SJCRH30 (cell line): ENCODE results near the gene NDUFB2. TPM values are rescaled to one million over a fixed set of nuclear protein-coding genes. Genes with fewer than 3 reads are reported as not detected.
"Not testable (repeated sequence)": the region's sequence is repeated elsewhere in the genome, so short reads cannot be mapped to it uniquely, and the experiment has no call there.

ENCODE experiments used
- DNase-seq, 2 experiments: peaks; one replicate each; pipeline ENCODE4 v3.0.0-alpha.2; 2015 to 2020
- H3K27ac ChIP-seq: fragments of 250-450 bp; sonication (Bioruptor Pico); 2 replicates; pipeline ENCODE4 v1.5.1; 2020; ENCODE audit warnings: mild to moderate bottlenecking, moderate library complexity
- H3K27me3 ChIP-seq: fragments of 250-450 bp; sonication (Bioruptor Pico); 2 replicates; pipeline ENCODE4 v1.5.1; 2020; ENCODE audit warnings: mild to moderate bottlenecking, moderate library complexity
- H3K36me3 ChIP-seq: fragments of 250-450 bp; sonication (Bioruptor Pico); 2 replicates; pipeline ENCODE4 v1.5.1; 2020; ENCODE audit warnings: mild to moderate bottlenecking, moderate library complexity
- H3K4me1 ChIP-seq: fragments of 250-450 bp; sonication (Bioruptor Pico); 2 replicates; pipeline ENCODE4 v1.5.1; 2020; ENCODE audit warnings: mild to moderate bottlenecking, moderate library complexity
- H3K4me3 ChIP-seq: fragments of 250-450 bp; sonication (Bioruptor Pico); 2 replicates; pipeline ENCODE4 v1.5.1; 2020; ENCODE audit warnings: mild to moderate bottlenecking, moderate library complexity
- H3K9me3 ChIP-seq: fragments of 250-450 bp; sonication (Bioruptor Pico); replicated peaks from 2 replicates; pipeline ENCODE4 v1.5.1; 2020; ENCODE audit warnings: mild to moderate bottlenecking, moderate library complexity
- total RNA-seq: library from RNA; depleted of rRNA; stranded (reverse); fragments of >200 nt; shearing (Covaris generic); gene quantifications from 2 replicates; pipeline ENCODE4 v1.2.3, GENCODE V29; 2014

Gene NDUFB2
- total RNA-seq, 1 experiment from 2014 or later: 158 TPM

- Histone ChIP-seq H3K9me3 (no peaks in the 10 kb centered on the region), H3K27me3 (no peaks in the 10 kb centered on the region)
- DNase-seq: no peak
These were observed 1.9 kb upstream of the NDUFB2 start for GRCh38 chr7:140694592-140694991.

GRCh38 chr7:140695381-140695780, 1.1 kb upstream of the NDUFB2 start:
- H3K36me3 ChIP-seq: no peaks in the 10 kb centered on the region
- no peak for DNase-seq
- H3K4me1 ChIP-seq: no peaks in the 10 kb centered on the region
- H3K9me3 ChIP-seq: no peaks in the 10 kb centered on the region
- H3K27ac ChIP-seq: no peak overlapping the region
- H3K27me3 ChIP-seq: no peaks in the 10 kb centered on the region
- no peak overlapping the region for H3K4me3 ChIP-seq

More at GRCh38 chr7:140694592-140694991, 1.9 kb upstream of the NDUFB2 start:
- Histone ChIP-seq H3K27ac (no peak overlapping the region), H3K4me3 (no peak overlapping the region), H3K4me1 (no peaks in the 10 kb centered on the region), H3K36me3 (no peaks in the 10 kb centered on the region)

GRCh38 chr7:140696024-140696679, 356 bp upstream of the NDUFB2 start:
- Histone ChIP-seq H3K27ac (peak overlapping the region; percentile 73), H3K9me3 (no peaks in the 10 kb centered on the region), H3K27me3 (no peaks in the 10 kb centered on the region), H3K36me3 (no peaks in the 10 kb centered on the region; the same call in 1 of the 2 replicates), H3K4me1 (no peaks in the 10 kb centered on the region), H3K4me3 (peak overlapping the region; percentile 76)
- DNase-seq: peak; percentile 95 to 96

GRCh38 chr7:140697447-140698143, 1.1 kb downstream of the NDUFB2 start:
- H3K36me3 ChIP-seq: no peaks in the 10 kb centered on the region; the same call in 1 of the 2 replicates
- no peaks in the 10 kb centered on the region for H3K4me1 ChIP-seq
- H3K4me3 ChIP-seq: peak overlapping the region; percentile 76
- H3K27ac ChIP-seq: peak overlapping the region; percentile 73
- no peaks in the 10 kb centered on the region for H3K27me3 ChIP-seq
- H3K9me3 ChIP-seq: no peaks in the 10 kb centered on the region
- DNase-seq: no peak

- Histone ChIP-seq H3K9me3 (no peaks in the 10 kb centered on the region), H3K36me3 (peaks cover 3% of the 10 kb centered on the region; the same call in 1 of the 2 replicates), H3K27ac (no peak overlapping the region), H3K27me3 (no peaks in the 10 kb centered on the region), H3K4me3 (no peak overlapping the region), H3K4me1 (no peaks in the 10 kb centered on the region)
- no peak for DNase-seq
These were observed 2.0 kb downstream of the NDUFB2 start for GRCh38 chr7:140698477-140698876.

- H3K4me1 ChIP-seq: no peaks in the 10 kb centered on the region
- H3K36me3 ChIP-seq: peaks cover 33% of the 10 kb centered on the region
- no peak overlapping the region for H3K27ac ChIP-seq
- H3K4me3 ChIP-seq: no peak overlapping the region
- no peaks in the 10 kb centered on the region; the same call in 1 of the 2 replicates for H3K9me3 ChIP-seq
- H3K27me3 ChIP-seq: no peaks in the 10 kb centered on the region
- no peak for DNase-seq
These were observed 6.3 kb downstream of the NDUFB2 start for GRCh38 chr7:140702774-140703173.

- DNase-seq: no peak
- Histone ChIP-seq H3K4me1 (no peaks in the 10 kb centered on the region), H3K27me3 (no peaks in the 10 kb centered on the region), H3K9me3 (peaks cover 4% of the 10 kb centered on the region), H3K27ac (no peak overlapping the region), H3K36me3 (peaks cover 36% of the 10 kb centered on the region), H3K4me3 (no peak overlapping the region)
These were observed 7.7 kb downstream of the NDUFB2 start for GRCh38 chr7:140704205-140704604.

- Histone ChIP-seq H3K36me3 (peaks cover 36% of the 10 kb centered on the region), H3K27me3 (no peaks in the 10 kb centered on the region), H3K4me1 (no peaks in the 10 kb centered on the region), H3K4me3 (no peak overlapping the region), H3K27ac (no peak overlapping the region), H3K9me3 (peaks cover 8% of the 10 kb centered on the region)
- no peak for DNase-seq
These were observed 10.6 kb downstream of the NDUFB2 start for GRCh38 chr7:140707132-140707531.

GRCh38 chr7:140708764-140709163, 12.3 kb downstream of the NDUFB2 start:
- not testable (repeated sequence) for H3K27ac ChIP-seq, H3K9me3 ChIP-seq, H3K4me3 ChIP-seq, H3K27me3 ChIP-seq, DNase-seq, H3K4me1 ChIP-seq
- H3K36me3 ChIP-seq: peaks cover 33% of the 10 kb centered on the region

- not testable (repeated sequence) for H3K36me3 ChIP-seq, H3K27me3 ChIP-seq, H3K4me3 ChIP-seq, H3K27ac ChIP-seq, H3K4me1 ChIP-seq, DNase-seq, H3K9me3 ChIP-seq
These were observed 15.9 kb downstream of the NDUFB2 start for GRCh38 chr7:140712392-140712791.

- H3K27me3 ChIP-seq: no peaks in the 10 kb centered on the region
- no peaks in the 10 kb centered on the region for H3K4me1 ChIP-seq
- H3K27ac ChIP-seq: no peak overlapping the region
- DNase-seq: no peak
- peaks cover 3% of the 10 kb centered on the region; the same call in 1 of the 2 replicates for H3K9me3 ChIP-seq
- H3K4me3 ChIP-seq: no peak overlapping the region
- no peaks in the 10 kb centered on the region; the same call in 1 of the 2 replicates for H3K36me3 ChIP-seq
These were observed 18.0 kb downstream of the NDUFB2 start for GRCh38 chr7:140714331-140715040.

GRCh38 chr7:140719721-140720120, 23.2 kb downstream of the NDUFB2 start:
- Histone ChIP-seq H3K27ac (no peak overlapping the region), H3K4me1 (no peaks in the 10 kb centered on the region), H3K9me3 (no peaks in the 10 kb centered on the region), H3K27me3 (no peaks in the 10 kb centered on the region), H3K36me3 (no peaks in the 10 kb centered on the region; the same call in none of the 2 replicates), H3K4me3 (no peak overlapping the region)
- no peak for DNase-seq

GRCh38 chr7:140722254-140722653, 25.7 kb downstream of the NDUFB2 start:
- H3K27me3 ChIP-seq: no peaks in the 10 kb centered on the region
- no peaks in the 10 kb centered on the region for H3K4me1 ChIP-seq
- DNase-seq: no peak
- no peaks in the 10 kb centered on the region for H3K9me3 ChIP-seq
- H3K36me3 ChIP-seq: no peaks in the 10 kb centered on the region; the same call in 1 of the 2 replicates
- no peak overlapping the region for H3K4me3 ChIP-seq
- H3K27ac ChIP-seq: no peak overlapping the region

- Histone ChIP-seq H3K27me3 (no peaks in the 10 kb centered on the region), H3K4me3 (no peak overlapping the region), H3K36me3 (no peaks in the 10 kb centered on the region; the same call in 1 of the 2 replicates), H3K27ac (no peak overlapping the region), H3K4me1 (no peaks in the 10 kb centered on the region), H3K9me3 (no peaks in the 10 kb centered on the region)
- no peak for DNase-seq
These were observed 26.5 kb downstream of the NDUFB2 start for GRCh38 chr7:140723006-140723405.

- DNase-seq: no peak
- no peaks in the 10 kb centered on the region for H3K9me3 ChIP-seq
- no peaks in the 10 kb centered on the region for H3K4me1 ChIP-seq
- no peaks in the 10 kb centered on the region; the same call in 1 of the 2 replicates for H3K36me3 ChIP-seq
- no peaks in the 10 kb centered on the region for H3K27me3 ChIP-seq
- no peak overlapping the region for H3K27ac ChIP-seq
- no peak overlapping the region for H3K4me3 ChIP-seq
These were observed 27.1 kb downstream of the NDUFB2 start for GRCh38 chr7:140723574-140723973.
